Measurements from ENCODE around the gene SUGCT.
"Not testable (repeated sequence)": the region's sequence is repeated elsewhere in the genome, so short reads cannot be mapped to it uniquely, and the experiment has no call there.

SUGCT gene

GRCh38 chr7:40205992-40206391, 71.2 kb downstream of the SUGCT start:
- no peak for DNase-seq

GRCh38 chr7:40211276-40212003, 76.6 kb downstream of the SUGCT start:
- DNase-seq = no peak

- no peak for DNase-seq
Measured at GRCh38 chr7:40213291-40213690, 78.5 kb downstream of the SUGCT start.

DNA sequence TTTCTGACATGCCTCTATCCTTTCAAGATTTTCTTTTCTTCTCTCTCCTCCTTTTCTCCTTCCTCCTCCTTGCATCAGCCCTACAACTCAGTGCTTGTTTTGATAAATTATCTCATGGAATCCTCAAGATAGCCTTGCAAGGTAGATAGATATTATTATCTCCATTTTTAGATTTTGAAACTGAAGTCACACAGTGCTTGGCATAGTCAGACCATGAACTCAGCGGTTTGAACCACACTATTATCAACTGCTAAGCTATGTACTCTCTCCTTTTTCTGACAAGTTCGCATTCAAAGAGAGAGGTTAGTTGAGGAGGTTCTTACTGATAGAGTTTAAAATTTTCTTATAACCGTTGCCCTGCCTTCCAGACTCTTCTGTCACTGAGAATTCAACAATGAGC, 79.1 kb downstream of the SUGCT start:
- DNase-seq = no peak

GRCh38 chr7:40218612-40219011, 83.8 kb downstream of the SUGCT start:
- not testable (repeated sequence) for DNase-seq

- no peak for DNase-seq
Measured at GRCh38 chr7:40219917-40220316, 85.1 kb downstream of the SUGCT start.

DNA sequence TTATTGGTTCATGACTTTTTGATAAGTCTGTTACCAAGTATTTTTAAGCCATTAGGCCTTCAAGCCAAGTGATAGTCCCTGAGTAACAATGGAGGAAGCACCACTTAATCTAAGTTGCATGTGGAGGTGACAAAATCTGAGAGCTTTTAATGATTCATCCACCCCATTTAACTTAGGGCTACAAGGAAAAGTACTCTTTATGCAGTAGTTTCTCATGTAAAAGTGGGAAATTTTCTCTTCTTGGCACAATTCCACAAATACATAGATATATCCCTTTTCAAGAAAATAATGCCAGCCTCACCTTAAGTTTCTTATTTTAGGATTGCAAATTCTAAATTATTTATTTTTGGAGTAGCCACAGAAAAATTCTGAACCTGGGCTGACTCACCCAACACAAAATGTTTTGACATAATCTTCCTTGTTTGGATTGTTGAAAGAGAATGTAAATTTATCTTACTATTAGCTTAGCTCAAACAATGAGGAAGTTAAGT, 85.7 kb downstream of the SUGCT start:
- no peak for DNase-seq

DNA sequence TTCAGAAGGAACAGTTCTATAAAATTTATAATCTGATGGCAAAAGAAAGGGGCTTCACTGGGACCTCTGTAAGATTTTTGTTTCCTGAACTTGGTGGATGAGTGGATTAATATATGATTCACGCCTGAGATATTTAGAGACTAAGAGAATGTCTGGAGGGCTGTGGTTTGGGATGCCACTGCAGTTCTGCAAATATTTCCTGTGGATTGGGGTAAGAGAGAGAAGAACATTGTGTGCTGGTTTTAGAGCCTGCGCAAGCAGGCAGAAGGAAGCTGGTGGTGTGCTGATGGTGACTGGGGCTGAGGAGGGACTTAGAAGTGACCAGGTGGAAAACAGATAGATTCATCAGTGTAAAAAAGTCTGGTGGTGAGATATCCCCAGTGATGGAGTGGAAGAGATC, 87.0 kb downstream of the SUGCT start:
- no peak for DNase-seq

GRCh38 chr7:40223451-40224127, 88.8 kb downstream of the SUGCT start:
- no peak for DNase-seq

- DNase-seq = no peak
Measured at GRCh38 chr7:40230101-40230500, 95.3 kb downstream of the SUGCT start.

DNA sequence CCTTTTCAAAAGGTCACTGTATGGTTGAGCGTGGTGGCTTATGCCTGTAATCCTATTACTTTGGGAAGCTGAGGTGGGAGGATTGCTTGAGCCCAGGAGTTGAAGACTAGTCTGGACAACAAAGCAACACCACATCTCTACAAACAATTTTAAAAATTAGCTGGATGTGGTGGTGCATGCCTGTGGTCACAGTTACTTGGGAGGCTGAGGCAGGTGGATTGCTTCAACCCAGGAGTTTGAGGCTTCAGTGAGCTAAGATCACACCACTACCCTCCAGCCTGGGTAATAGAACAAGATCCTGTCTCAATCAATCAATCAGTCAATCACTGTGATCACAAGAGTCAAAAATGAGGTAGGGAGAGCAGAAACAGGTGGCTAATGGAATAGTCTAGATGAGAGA, 97.0 kb downstream of the SUGCT start:
- no peak for DNase-seq

DNA sequence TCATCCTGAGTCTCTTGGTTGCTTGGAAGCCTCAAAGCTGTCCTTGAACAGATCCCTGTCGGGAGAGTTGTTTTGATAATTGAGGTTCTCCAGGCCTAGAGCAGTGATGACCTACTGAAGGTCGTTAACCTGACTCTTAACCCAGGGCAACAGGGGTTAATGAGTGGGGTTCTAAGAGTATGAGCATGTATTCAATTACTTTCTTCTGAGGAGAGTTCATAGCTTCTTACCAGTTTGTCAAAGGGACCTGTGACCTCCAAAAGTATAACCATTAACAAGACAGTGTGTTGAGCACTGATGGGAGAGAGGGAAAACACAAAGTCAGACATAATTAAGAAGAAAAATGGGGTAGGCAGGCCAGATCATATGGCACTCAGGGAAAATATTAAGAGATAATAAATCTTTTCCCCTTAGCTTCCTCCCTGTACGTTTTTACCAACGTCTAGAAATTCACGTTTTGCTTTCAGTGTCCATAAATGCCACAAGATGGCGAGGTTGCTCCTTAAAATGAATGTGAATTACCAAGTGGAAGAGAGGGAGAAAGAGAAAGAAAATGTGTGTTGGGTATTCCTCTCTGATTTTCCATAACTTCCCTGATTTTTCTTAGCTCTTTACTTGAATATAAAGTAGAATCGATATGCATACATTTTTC, 97.6 kb downstream of the SUGCT start:
- peak; percentile 15 for DNase-seq

GRCh38 chr7:40234046-40234445, 99.2 kb downstream of the SUGCT start:
- DNase-seq = no peak

DNA sequence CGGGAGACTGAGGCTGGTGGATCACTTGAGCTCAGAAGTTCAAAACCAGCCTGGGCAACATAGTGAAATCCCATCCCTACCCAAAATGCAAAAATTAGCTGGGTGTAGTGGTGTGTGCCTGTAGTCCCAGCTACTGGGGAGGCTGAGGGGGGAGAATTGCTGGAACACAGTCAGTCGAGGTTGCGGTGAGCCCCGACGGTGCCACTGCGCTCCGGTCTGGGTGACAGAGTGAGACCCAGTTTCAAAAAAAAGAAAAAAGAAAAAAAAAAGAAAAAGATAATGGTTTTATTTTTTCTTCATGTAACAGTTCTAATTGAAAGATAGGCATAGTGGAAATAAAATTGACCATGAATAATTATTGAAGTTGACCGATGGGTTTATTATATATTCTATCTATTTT, 99.9 kb downstream of the SUGCT start:
- no peak for DNase-seq

DNA sequence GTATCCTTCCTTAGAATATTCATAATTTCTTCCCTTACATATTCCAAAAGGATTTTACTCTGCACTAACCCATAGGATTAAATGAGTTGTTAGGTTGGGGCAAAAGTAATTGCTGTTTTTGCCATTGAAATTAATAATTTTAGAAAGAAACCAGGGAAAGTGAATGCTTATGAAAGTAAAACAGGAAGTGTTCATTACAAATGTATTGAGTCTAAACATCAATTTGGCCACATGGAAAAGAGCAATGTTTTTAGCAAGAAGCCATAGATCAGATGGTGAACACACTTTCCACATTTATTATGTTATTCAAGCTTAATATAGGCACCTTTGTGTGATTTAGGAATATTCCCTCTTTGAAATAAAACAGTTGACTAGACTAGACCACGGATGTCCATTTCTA, 102.9 kb downstream of the SUGCT start:
- DNase-seq = no peak

- no peak for DNase-seq
Measured at GRCh38 chr7:40239755-40240303, 105.0 kb downstream of the SUGCT start.

- no peak for DNase-seq
Measured at GRCh38 chr7:40243076-40243475, 108.3 kb downstream of the SUGCT start.

- DNase-seq = no peak
Measured at GRCh38 chr7:40244226-40244625, 109.4 kb downstream of the SUGCT start.

- no peak for DNase-seq
Measured at GRCh38 chr7:40248681-40249080, 113.9 kb downstream of the SUGCT start.

DNA sequence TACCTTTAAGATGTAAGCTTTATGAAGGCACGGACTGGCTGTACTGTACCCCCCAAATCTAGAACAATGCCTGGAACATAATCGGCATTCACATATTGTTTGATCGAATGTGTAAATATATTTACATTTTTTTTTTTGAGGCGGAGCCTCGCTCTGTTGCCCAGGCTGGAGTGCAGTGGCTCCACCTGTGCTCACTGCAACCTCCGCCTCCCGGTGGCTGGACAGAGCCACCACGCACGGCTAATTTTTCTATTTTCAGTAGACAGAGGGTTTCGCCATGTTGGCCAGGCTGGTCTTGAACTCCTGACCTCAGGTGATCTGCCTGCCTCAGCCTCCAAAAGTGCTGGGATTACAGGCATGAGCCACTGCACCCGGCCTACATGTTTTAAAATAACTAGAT, 118.6 kb downstream of the SUGCT start:
- not testable (repeated sequence) for DNase-seq

- DNase-seq = no peak
Measured at GRCh38 chr7:40263752-40264390, 129.1 kb downstream of the SUGCT start.

GRCh38 chr7:40267583-40267982, 132.8 kb downstream of the SUGCT start:
- DNase-seq = no peak

GRCh38 chr7:40268810-40269209, 134.0 kb downstream of the SUGCT start:
- peak; percentile 12 for DNase-seq
